Measurements from ENCODE around the gene IL27RA. TPM values are rescaled to one million over a fixed set of nuclear protein-coding genes. Genes with fewer than 3 reads are reported as not detected.

The IL27RA gene
- total RNA-seq, 1 experiment from 2014 or later: 18.3 TPM

- TF ChIP-seq ZBTB33 (IDR thresholded peaks at IDR 0.05; ENCODE audit: extremely low read depth, insufficient replicate concordance, low read length) (no peak), FOSL1 (IDR thresholded peaks at IDR 0.05; ENCODE audit: low read depth) (no peak), JUND (IDR thresholded peaks at IDR 0.05) (no peak), CTCF (IDR thresholded peaks at IDR 0.05 in 2 of 3, conservative IDR thresholded peaks at IDR 0.05 in 1 of 3; ENCODE audit: borderline replicate concordance in 1 of 3, insufficient read depth in 1 of 3, low read depth in 2 of 3, low read length in 2 of 3) (no peak)
Observed at GRCh38 chr19:14080887-14081796, 49.6 kb downstream of the IL27RA start (continued).

- CTCF ChIA-PET: interaction anchor here (1.3 to 1.6 kb wide), 2 partner anchors 50 to 55 kb away, joined by 3 to 5 read pairs; partner anchors contain the start of gene IL27RA
- peak overlapping the region; percentile 60 for H3K9ac ChIP-seq (ENCODE audit: low read length)
- H3K27ac ChIP-seq (ENCODE audit: low read depth, low read length): peak overlapping the region; percentile 53; the same call in 1 of the 2 replicates
- RAD21 ChIA-PET (ENCODE audit: low non-redundant PET in 1 of 2, low total read pairs in 2 of 2, uncharacterized antibody in 2 of 2, unreplicated experiment in 2 of 2): no interaction called here
- TF ChIP-seq EZH2 (IDR thresholded peaks at IDR 0.05) (no peak), FOSL1 (IDR thresholded peaks at IDR 0.05; ENCODE audit: low read depth) (no peak), POLR2A (IDR thresholded peaks at IDR 0.05; ENCODE audit: borderline replicate concordance, extremely low read depth, insufficient read depth, insufficient read length) (no peak), EZH2phosphoT487 (IDR thresholded peaks at IDR 0.05; ENCODE audit: borderline replicate concordance) (no peak), MAX (IDR thresholded peaks at IDR 0.05) (no peak), SRF (IDR thresholded peaks at IDR 0.05; ENCODE audit: low read depth) (no peak), CTCF (IDR thresholded peaks at IDR 0.05 in 2 of 3, conservative IDR thresholded peaks at IDR 0.05 in 1 of 3; ENCODE audit: borderline replicate concordance in 1 of 3, insufficient read depth in 1 of 3, low read depth in 2 of 3, low read length in 2 of 3) (no peak)
- no peaks in the 10 kb centered on the region for H3K27me3 ChIP-seq (ENCODE audit: insufficient read depth, low read length)
- ATAC-seq: no peak
- no peak overlapping the region for H2AFZ ChIP-seq (ENCODE audit: low read depth, low read length, poor library complexity, severe bottlenecking)
- intact Hi-C loops (cut with micrococcal nuclease): no loop called here
- no peak for DNase-seq (ENCODE audit: low read depth, low spot score)
- BruUV-seq (replicated peaks): TSS peak; percentile 67
- peak overlapping the region; percentile 49 to 80 for H3K4me3 ChIP-seq (replicated peaks in 1 of 2; ENCODE audit: low read depth in 1 of 2, low read length in 2 of 2)
- peak overlapping the region; percentile 88 for H3K4me2 ChIP-seq (ENCODE audit: low read length)
- H3K4me1 ChIP-seq (ENCODE audit: control insufficient read depth in 1 of 2, insufficient read depth in 2 of 2, low read length in 2 of 2): peaks cover 5 to 16% of the 10 kb centered on the region in 2 experiments; a peak in 2 of 4 replicates
- no peaks in the 10 kb centered on the region for H4K20me1 ChIP-seq (ENCODE audit: insufficient read depth)
- no peaks in the 10 kb centered on the region for H3K36me3 ChIP-seq (ENCODE audit: control insufficient read depth in 1 of 2, insufficient read depth in 2 of 2, low read length in 2 of 2)
- POLR2A ChIA-PET: interaction anchor here (0.6 kb wide), 1 partner anchor 29 kb away, joined by 3 read pairs; no protein-coding TSS in a partner anchor
- no peaks in the 10 kb centered on the region for H3K9me2 ChIP-seq (ENCODE audit: insufficient read depth)
- no peaks in the 10 kb centered on the region for H3K79me2 ChIP-seq (ENCODE audit: insufficient read depth, low read length)
- no peaks in the 10 kb centered on the region for H3K9me3 ChIP-seq (ENCODE audit: control insufficient read depth in 1 of 2, insufficient read depth in 1 of 2, low read depth in 1 of 2, low read length in 2 of 2)
Observed at GRCh38 chr19:14081797-14082674, 50.5 kb downstream of the IL27RA start.

Data from HCT116 (cell line).